Keratinocyte (primary cell): ENCODE results near the gene PITX1.

Experiments
- CTCF ChIP-seq, 3 experiments: IDR thresholded peaks in 1 of 3; conservative IDR thresholded peaks in 1 of 3; optimal IDR thresholded peaks in 1 of 3; 2 replicates in 2 of 3; 3 replicates in 1 of 3; pipeline versions ENCODE3 to v1.5.1; 2011; ENCODE audit warnings: low read length in 3 of 3, mild to moderate bottlenecking in 3 of 3, moderate library complexity in 2 of 3, control low read depth in 1 of 3, inconsistent platforms in 1 of 3; ENCODE audit not compliant: insufficient read depth in 2 of 3; ENCODE audit errors: extremely low read depth in 1 of 3
- EZH2 ChIP-seq: IDR thresholded peaks from one replicate; pipeline ENCODE4 v1.6.1; 2012; ENCODE audit warnings: inconsistent platforms, mild to moderate bottlenecking, low read length, moderate library complexity

DNA sequence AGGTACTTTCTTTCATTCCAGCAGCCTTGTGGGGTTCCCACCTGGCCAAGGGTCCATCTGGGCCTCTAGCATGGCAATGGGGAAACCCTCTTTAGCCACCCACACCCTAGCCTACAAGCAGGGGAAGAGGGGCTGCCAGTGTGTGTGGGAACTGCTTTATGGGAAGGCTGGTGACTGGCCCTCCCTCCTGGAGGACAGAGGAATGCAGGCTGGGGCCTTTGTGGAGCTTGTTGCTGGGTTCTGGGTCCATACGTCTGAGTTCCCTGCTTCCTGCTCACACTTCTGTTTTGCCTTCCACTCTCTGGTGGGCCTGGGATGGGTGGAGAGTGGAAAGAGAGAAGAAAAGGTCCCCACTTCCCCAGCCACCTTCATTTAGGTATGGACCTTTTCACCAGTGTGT lies 14.9 kb upstream of the PITX1 start:
- TF ChIP-seq CTCF (optimal IDR thresholded peaks at IDR 0.05 in 1 of 3, IDR thresholded peaks at IDR 0.05 in 1 of 3, conservative IDR thresholded peaks at IDR 0.05 in 1 of 3; ENCODE audit: extremely low read depth in 1 of 3, insufficient read depth in 2 of 3, low read length in 3 of 3) = no peak
- no peak for TF ChIP-seq EZH2
